ENCODE data around the gene RNF113A. TPM values are rescaled to one million over a fixed set of nuclear protein-coding genes. Genes with fewer than 3 reads are reported as not detected.

The RNF113A gene
- total and polyA plus RNA-seq, 2 of the 8 experiments (the other 6 are each of a cell fraction or from before 2014, with no cell fraction given) = 10.3 to 14.2 TPM

GRCh38 chrX:119895843-119896326 is 24.4 kb upstream of the RNF113A start, which contains the start of gene AKAP14:
Gene AKAP14 (plus strand): TSS chrX:119895893. CDS start chrX:119903224, 7,331 bp downstream.
- H3K23ac ChIP-seq (ENCODE audit: insufficient read length) = no peak within 1 kb of the TSS
- no peak within 1 kb of the TSS for H4K5ac ChIP-seq (ENCODE audit: insufficient read length, low read depth, low read length)
- DNase-seq (ENCODE audit: low read depth in 1 of 2, low spot score in 2 of 2) (no peak), FAIRE-seq (peak; percentile 96)
- H3K18ac ChIP-seq (ENCODE audit: extremely low read depth, low read length) = no peak within 1 kb of the TSS
- H3K36me3 ChIP-seq (ENCODE audit: control insufficient read depth in 2 of 4, insufficient read depth in 4 of 4, low read length in 3 of 4) = no peaks in the 10 kb centered on the region
- H2AK5ac ChIP-seq (ENCODE audit: low read depth, low read length) = no peak within 1 kb of the TSS
- no peak for TF ChIP-seq SUZ12 (IDR thresholded peaks at IDR 0.05; ENCODE audit: low read length)
- TF ChIP-seq NRF1 (IDR thresholded peaks at IDR 0.05; ENCODE audit: low read depth, low read length) = no peak
- TF ChIP-seq CHD2 (IDR thresholded peaks at IDR 0.05; ENCODE audit: low read length) = no peak
- TF ChIP-seq ZNF274 (IDR thresholded peaks at IDR 0.05; ENCODE audit: borderline replicate concordance, extremely low read depth, low read length) = no peak
- no peak for TF ChIP-seq EGR1 (IDR thresholded peaks at IDR 0.05; ENCODE audit: borderline replicate concordance, low read depth, low read length)
- no peak within 1 kb of the TSS for H2AFZ ChIP-seq (ENCODE audit: low read length)
- no peak within 1 kb of the TSS for H2BK15ac ChIP-seq (ENCODE audit: low read length)
- no peaks in the 10 kb centered on the region for H4K20me1 ChIP-seq (replicated peaks in 1 of 2; ENCODE audit: control insufficient read depth in 1 of 2, insufficient read depth in 2 of 2, low read length in 2 of 2)
- no peak within 1 kb of the TSS for H3K27ac ChIP-seq (ENCODE audit: low read depth, low read length)
- ChIA-PET CTCF (ENCODE audit: partially characterized antibody) (no interaction called here), POLR2A (ENCODE audit: partially characterized antibody) (no interaction called here)
- H3K56ac ChIP-seq (replicated peaks; ENCODE audit: insufficient read length, low read depth, low read length) = no peak within 1 kb of the TSS
- peak within 1 kb of the TSS in 1 of 4 experiments; percentile 44; a peak in 2 of 8 replicates for H3K4me3 ChIP-seq (ENCODE audit: extremely low read depth in 1 of 4, insufficient read depth in 2 of 4, low read depth in 3 of 4, low read length in 4 of 4)
- no peaks in the 10 kb centered on the region for H3K79me2 ChIP-seq (ENCODE audit: control insufficient read depth in 1 of 2, insufficient read depth in 2 of 2, low read length in 2 of 2)
- no peak within 1 kb of the TSS for H4K91ac ChIP-seq (replicated peaks; ENCODE audit: insufficient read length, low read length)
- H3K4me2 ChIP-seq (ENCODE audit: insufficient read depth in 1 of 2, low read depth in 2 of 2, low read length in 2 of 2) = peak within 1 kb of the TSS; percentile 16 to 47; a peak in 3 of 4 replicates
- H3K4ac ChIP-seq (replicated peaks; ENCODE audit: insufficient read length, low read depth, low read length) = no peak within 1 kb of the TSS
- 35% methylated on average over 4 of the region's 4 CpGs; no CpG with 5 or more reads in 1 of the 2 experiments for WGBS, 2 experiments (ENCODE audit: extremely low coverage in 1 of 2, insufficient coverage in 1 of 2, insufficient read length in 1 of 2, insufficient replicate concordance in 2 of 2, low coverage in 1 of 2, low lambda C conversion rate in 2 of 2, missing lambda C conversion rate in 1 of 2)
- H2BK120ac ChIP-seq (replicated peaks; ENCODE audit: low read depth, low read length) = no peak within 1 kb of the TSS
- H3K79me1 ChIP-seq (ENCODE audit: low read depth, low read length) = no peaks in the 10 kb centered on the region
- peak within 1 kb of the TSS; percentile 6; the same call in 1 of the 2 replicates for H2BK12ac ChIP-seq (ENCODE audit: low read depth, low read length)
- no peak within 1 kb of the TSS for H4K8ac ChIP-seq (ENCODE audit: extremely low read depth, insufficient read depth, low read length)
- H3K27me3 ChIP-seq (replicated peaks in 1 of 4; ENCODE audit: control insufficient read depth in 3 of 4, extremely low read depth in 1 of 4, insufficient read depth in 3 of 4, low read length in 3 of 4) = no peaks in the 10 kb centered on the region
- H3K9me3 ChIP-seq (ENCODE audit: insufficient read depth in 2 of 2, low read depth in 1 of 2, low read length in 1 of 2) = no peaks in the 10 kb centered on the region
- H3K14ac ChIP-seq (ENCODE audit: insufficient read length) = no peak within 1 kb of the TSS
- no peak within 1 kb of the TSS for H2BK5ac ChIP-seq (ENCODE audit: low read depth, low read length)
- H2BK20ac ChIP-seq (ENCODE audit: low read length) = no peak within 1 kb of the TSS
- H3K9ac ChIP-seq (replicated peaks in 1 of 4; ENCODE audit: extremely low read depth in 1 of 4, low read depth in 3 of 4, low read length in 3 of 4) = no peak within 1 kb of the TSS
- H3K23me2 ChIP-seq (ENCODE audit: low read depth, low read length) = no peaks in the 10 kb centered on the region
- peaks cover 0 to 2% (median 0%) of the 10 kb centered on the region in 4 experiments; a peak in 1 of 7 replicates for H3K4me1 ChIP-seq (replicated peaks in 1 of 4; ENCODE audit: control insufficient read depth in 3 of 4, insufficient read depth in 4 of 4, low read length in 3 of 4)

All from H1 (cell line).